ENCODE measurements around the gene ALK.

ALK gene

GRCh38 chr2:29910465-29910864 lies 10.9 kb downstream of the ALK start:
- H3K27ac ChIP-seq, result no peak overlapping the region
- no peak for DNase-seq (ENCODE audit: low read depth, low spot score)

DNA sequence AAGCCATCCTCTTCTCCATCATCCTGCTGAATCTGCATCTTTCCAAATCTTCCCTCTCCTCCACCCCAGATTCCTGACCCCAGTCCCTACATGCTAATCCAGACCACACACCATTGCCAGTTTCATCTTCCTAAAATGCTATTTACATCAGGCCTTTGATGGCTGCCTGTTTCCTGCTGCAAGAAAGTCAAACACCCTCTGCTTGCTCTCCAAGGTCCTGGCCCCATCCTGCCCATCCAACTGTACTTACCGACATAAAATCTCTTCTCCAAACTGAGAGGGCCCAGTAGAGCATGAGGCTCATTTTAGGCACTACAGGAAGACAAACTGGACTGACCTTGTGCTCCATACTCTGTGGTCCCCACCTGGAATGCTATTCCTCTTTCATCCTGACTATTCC lies 19.0 kb downstream of the ALK start:
- H3K27ac ChIP-seq, result no peak overlapping the region
- DNase-seq (ENCODE audit: low read depth, low spot score), result no peak

DNA sequence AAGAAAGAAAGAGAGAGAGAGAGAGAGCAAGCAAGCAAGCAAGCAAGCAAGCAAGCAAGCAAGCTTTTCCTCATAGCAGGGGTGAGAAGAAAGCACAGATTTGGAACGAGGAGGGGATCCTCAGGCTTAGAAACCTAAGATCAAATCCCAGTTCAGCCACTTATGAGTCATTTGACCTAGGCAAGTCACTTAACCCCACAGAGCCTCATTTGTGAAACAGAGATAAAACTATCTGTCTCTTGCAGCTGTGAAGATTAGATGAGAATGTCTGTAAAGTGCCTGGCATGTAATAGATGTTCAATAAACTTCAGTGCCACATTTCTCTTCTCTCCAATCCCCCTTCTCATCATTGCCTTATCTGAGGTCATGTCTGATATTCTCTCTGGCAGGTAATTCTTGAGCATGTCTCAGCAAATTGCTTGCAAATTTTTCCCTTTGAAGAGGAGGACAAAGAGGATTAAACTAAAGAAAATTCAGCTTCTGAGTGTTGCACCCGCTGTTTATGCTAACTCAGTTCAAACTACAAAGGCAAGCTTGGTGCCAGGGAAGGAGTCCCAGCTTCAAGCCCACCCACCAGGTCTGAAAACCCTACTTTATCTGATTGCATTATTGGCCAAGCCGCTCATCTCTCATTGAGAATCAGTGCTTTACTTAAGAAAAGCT lies 20.3 kb downstream of the ALK start:
- no peak for DNase-seq (ENCODE audit: low read depth, low spot score)
- H3K27ac ChIP-seq, result no peak overlapping the region

DNA sequence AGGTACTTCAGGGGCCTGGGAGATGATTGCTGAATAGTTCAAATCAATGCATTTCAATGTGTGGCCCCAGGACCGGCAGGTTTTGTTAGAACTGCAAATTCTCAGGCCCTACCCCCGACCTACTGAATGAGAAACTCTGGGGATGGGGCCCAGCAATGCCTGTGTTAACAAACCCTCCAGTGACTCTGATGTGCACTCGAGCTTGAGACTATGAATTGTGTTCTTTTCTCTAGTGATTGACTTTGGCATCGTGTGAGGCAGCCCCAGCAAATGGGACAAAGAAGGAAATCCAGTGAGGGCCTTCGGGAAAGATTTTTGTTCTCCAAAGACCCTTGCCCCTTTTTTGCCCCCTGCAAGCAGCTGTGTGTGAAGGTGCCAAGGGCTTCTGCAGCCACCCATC lies 22.4 kb downstream of the ALK start:
- no peak overlapping the region for H3K27ac ChIP-seq
- no peak for DNase-seq (ENCODE audit: low read depth, low spot score)

DNA sequence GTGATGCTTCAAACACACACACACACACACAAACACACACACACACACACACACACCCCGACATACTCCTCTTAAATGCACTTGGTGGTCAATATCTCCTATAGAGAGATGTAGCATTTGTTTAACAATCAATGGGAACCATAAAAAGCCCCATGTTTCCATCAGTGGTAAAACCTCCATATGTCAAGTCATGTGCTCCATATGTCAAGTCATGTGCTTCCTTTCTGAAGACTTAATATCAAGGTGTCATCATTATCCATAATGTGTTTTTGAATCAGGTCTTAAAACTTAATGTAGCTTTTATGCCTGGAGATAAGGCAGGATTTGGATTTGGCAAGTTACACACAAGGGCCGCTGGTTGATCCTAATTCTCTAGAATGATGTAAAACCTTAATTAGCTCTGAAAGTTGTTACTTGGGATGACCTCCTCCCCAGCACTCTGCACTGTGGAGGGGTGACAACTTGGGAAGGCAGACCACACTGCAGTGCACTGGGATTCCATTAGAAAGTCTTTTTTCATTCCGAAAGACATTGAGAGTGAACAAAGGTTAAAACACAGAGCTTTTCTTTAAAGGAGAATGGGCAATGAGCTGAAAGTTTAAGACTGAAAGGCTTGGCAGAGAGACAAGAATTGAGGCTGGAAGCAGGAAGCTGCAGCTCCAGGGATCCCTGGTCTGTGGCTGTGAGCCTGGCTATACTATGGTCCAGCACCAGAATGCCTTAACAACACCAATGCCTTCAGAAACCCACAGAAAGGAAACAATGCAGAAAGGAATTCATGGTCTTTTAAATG lies 26.4 kb downstream of the ALK start:
- no peak for DNase-seq (ENCODE audit: low read depth, low spot score)
- no peak overlapping the region for H3K27ac ChIP-seq

DNA sequence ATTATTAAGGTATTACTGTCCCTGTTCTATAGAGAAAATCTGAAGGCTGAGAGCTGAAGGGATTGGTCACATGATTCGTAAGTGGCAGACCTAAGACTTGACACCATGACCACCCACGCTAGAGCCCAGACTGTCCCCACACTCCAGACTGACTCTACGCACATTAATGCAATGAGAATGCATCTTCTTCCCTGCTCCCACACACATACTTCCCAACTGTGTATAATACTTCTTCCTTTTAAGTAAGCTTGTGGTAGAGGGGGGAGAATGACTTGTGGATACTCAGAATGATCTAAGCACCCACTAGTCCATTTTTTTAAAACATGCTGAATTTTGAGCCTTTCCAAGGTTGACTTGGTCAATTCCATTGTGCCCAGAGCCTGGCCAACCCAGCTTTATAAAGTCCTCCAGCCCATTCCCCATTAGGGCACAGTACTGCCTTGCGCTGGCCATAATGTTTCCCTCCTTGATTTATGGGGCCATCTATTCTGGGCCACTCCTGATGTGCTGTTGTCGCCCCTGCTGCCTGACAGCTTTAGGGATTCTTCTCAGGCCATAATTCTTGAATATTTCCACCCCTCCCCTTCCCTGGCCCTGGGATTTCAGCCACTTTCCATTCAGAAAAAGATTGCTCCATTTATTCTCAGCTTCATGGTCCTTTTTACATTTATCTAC lies 28.7 kb downstream of the ALK start:
- no peak overlapping the region for H3K27ac ChIP-seq
- DNase-seq (ENCODE audit: low read depth, low spot score), result no peak

GRCh38 chr2:29881089-29881730 lies 40.2 kb downstream of the ALK start:
- DNase-seq (ENCODE audit: low read depth, low spot score), result no peak
- H3K27ac ChIP-seq, result no peak overlapping the region

- no peak for DNase-seq (ENCODE audit: low read depth, low spot score)
These were observed 41.3 kb downstream of the ALK start for GRCh38 chr2:29880084-29880483.

GRCh38 chr2:29879456-29879855 lies 41.9 kb downstream of the ALK start:
- no peak for DNase-seq (ENCODE audit: low read depth, low spot score)
- H3K27ac ChIP-seq, result no peak overlapping the region

More at GRCh38 chr2:29880084-29880483, 41.3 kb downstream of the ALK start:
- H3K27ac ChIP-seq, result no peak overlapping the region

DNA sequence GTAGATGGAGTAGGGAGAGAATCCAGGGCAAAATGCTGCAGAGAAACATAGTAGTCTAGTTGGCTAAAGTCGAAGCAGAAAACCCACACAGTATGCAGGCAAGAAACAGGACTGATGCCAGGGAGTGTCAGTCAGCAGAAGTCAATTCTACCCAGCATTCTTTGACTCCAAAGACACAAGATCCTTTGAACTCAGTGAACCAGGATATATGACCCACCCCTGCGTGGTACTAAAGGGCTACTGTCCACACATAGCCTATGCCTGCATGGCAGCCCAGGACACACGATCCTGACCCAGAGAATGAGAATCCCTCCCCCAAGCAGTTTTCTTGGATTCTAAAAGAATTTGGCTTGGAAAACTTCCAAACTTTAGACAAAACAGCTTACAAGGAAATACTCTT lies 42.5 kb downstream of the ALK start:
- H3K27ac ChIP-seq, result no peak overlapping the region
- peak; percentile 10 for DNase-seq (ENCODE audit: low read depth, low spot score)

- H3K27ac ChIP-seq, result no peak overlapping the region
- no peak for DNase-seq (ENCODE audit: low read depth, low spot score)
These were observed 45.0 kb downstream of the ALK start for GRCh38 chr2:29876374-29876773.

DNA sequence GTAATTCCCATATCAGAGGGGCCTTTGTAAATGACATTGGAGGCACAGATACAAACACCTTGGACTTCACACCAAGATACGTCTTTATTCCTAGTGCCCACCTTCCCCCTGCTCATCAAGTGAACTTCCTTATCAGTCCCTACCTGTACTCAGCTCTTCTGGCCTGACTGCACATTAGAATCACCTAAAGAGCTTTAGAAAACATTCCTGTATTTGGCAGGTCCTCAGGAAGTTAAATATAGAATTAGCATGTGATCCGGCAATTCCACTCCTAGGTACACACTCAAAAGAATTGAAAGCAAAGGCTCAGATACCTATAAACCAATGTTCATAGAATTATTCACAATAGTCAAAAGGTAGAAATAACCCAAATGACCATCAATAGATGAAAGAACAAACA lies 46.6 kb downstream of the ALK start:
- no peak overlapping the region for H3K27ac ChIP-seq

GRCh38 chr2:29872870-29873269 lies 48.5 kb downstream of the ALK start:
- DNase-seq (ENCODE audit: low read depth, low spot score), result no peak
- H3K27ac ChIP-seq, result no peak overlapping the region

More for the DNA sequence above, 46.6 kb downstream of the ALK start:
- DNase-seq (ENCODE audit: low read depth, low spot score), result no peak

- H3K27ac ChIP-seq, result no peak overlapping the region
These were observed 49.8 kb downstream of the ALK start for GRCh38 chr2:29871541-29871940.

GRCh38 chr2:29865512-29865911 lies 55.9 kb downstream of the ALK start:
- DNase-seq (ENCODE audit: low read depth, low spot score), result no peak
- H3K27ac ChIP-seq, result no peak overlapping the region

More at GRCh38 chr2:29871541-29871940, 49.8 kb downstream of the ALK start:
- no peak for DNase-seq (ENCODE audit: low read depth, low spot score)

- no peak overlapping the region for H3K27ac ChIP-seq
- DNase-seq (ENCODE audit: low read depth, low spot score), result no peak
These were observed 56.4 kb downstream of the ALK start for GRCh38 chr2:29864988-29865387.

GRCh38 chr2:29855924-29856639 lies 65.3 kb downstream of the ALK start:
- no peak for DNase-seq (ENCODE audit: low read depth, low spot score)
- no peak overlapping the region for H3K27ac ChIP-seq

- H3K27ac ChIP-seq, result no peak overlapping the region
- DNase-seq (ENCODE audit: low read depth, low spot score), result no peak
These were observed 70.6 kb downstream of the ALK start for GRCh38 chr2:29850794-29851193.

DNA sequence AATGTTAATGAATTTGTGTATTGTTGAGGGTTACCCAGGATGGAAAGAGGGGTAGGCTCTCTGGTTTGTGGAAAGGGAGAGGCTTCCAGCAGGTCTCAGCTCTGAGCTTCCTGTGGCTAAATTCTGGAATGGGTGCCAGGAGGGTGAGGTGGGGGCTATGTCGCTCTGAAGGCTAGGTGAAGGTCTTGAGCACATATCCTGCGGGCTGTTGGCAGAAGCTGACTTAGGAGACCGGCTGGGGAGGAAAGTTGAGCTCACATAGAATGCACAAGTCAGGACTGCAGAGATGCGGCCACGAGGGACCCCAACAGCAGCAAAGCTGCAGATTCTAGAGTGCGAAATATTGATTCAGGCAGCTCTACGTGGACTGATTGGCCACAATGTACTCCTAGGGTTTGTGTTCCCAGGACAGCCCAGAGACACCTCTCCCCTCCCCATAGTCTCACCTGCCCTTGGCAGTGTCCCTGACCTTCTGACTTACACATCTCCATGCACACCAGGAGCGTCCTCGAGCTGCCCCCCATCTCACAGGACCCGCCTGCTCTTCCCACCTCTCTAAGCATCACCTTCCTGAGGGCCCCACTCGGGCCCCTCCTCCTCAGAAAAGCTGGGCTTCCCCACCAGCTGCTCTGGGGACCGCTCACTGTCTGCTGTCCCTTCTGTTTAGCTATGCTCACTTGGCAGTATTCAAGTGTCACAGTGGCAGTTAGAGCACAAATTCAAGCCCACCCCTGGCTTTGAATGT lies 72.6 kb downstream of the ALK start:
- no peak for DNase-seq (ENCODE audit: low read depth, low spot score)
- H3K27ac ChIP-seq, result no peak overlapping the region
